IPS-20b (cell line): ENCODE data around the gene DMXL1.

Experiments
- H3K27ac ChIP-seq: one replicate; pipeline ENCODE4 v1.5.1; 2013; ENCODE audit warnings: low read length
- H3K27me3 ChIP-seq: 2 replicates; pipeline ENCODE4 v1.6.1; 2013; ENCODE audit warnings: mild to moderate bottlenecking, low read length, inconsistent platforms; ENCODE audit not compliant: insufficient read depth
- H3K36me3 ChIP-seq: 2 replicates; pipeline ENCODE4 v1.6.1; 2013; ENCODE audit warnings: low read depth, mild to moderate bottlenecking, inconsistent platforms, low read length, moderate library complexity; ENCODE audit not compliant: insufficient read depth
- H3K4me1 ChIP-seq: 2 replicates; pipeline ENCODE4 v1.6.1; 2013; ENCODE audit warnings: mild to moderate bottlenecking, control low read depth, inconsistent platforms, low read length, moderate library complexity; ENCODE audit not compliant: insufficient read depth
- H3K4me3 ChIP-seq: 2 replicates; pipeline ENCODE4 v1.5.1; 2013; ENCODE audit warnings: mild to moderate bottlenecking, low read length, inconsistent platforms
- H3K9ac ChIP-seq: 2 replicates; pipeline ENCODE4 v1.6.1; 2013; ENCODE audit warnings: low read depth, mild to moderate bottlenecking, inconsistent platforms, low read length, moderate library complexity
- H3K9me3 ChIP-seq: 2 replicates; pipeline ENCODE4 v1.6.1; 2013; ENCODE audit warnings: mild to moderate bottlenecking, low read depth, low read length, inconsistent platforms; ENCODE audit not compliant: insufficient read depth

The DMXL1 gene

GRCh38 chr5:119255571-119256356 is 184.9 kb downstream of the DMXL1 start:
- Histone ChIP-seq H3K9ac (no peak overlapping the region), H3K27me3 (no peaks in the 10 kb centered on the region), H3K27ac (no peak overlapping the region), H3K4me1 (no peaks in the 10 kb centered on the region), H3K9me3 (peaks cover 14% of the 10 kb centered on the region; the same call in 1 of the 2 replicates), H3K36me3 (no peaks in the 10 kb centered on the region), H3K4me3 (no peak overlapping the region)

GRCh38 chr5:119257613-119258012 is 186.7 kb downstream of the DMXL1 start:
- no peak overlapping the region for H3K9ac ChIP-seq
- H3K36me3 ChIP-seq = no peaks in the 10 kb centered on the region
- H3K4me3 ChIP-seq = no peak overlapping the region
- H3K4me1 ChIP-seq = no peaks in the 10 kb centered on the region
- no peaks in the 10 kb centered on the region for H3K27me3 ChIP-seq
- peaks cover 14% of the 10 kb centered on the region; the same call in 1 of the 2 replicates for H3K9me3 ChIP-seq
- no peak overlapping the region for H3K27ac ChIP-seq

- no peak overlapping the region for H3K4me3 ChIP-seq
- H3K9me3 ChIP-seq = no peaks in the 10 kb centered on the region; the same call in 1 of the 2 replicates
- H3K9ac ChIP-seq = no peak overlapping the region
- H3K4me1 ChIP-seq = no peaks in the 10 kb centered on the region
- H3K36me3 ChIP-seq = no peaks in the 10 kb centered on the region
- no peak overlapping the region for H3K27ac ChIP-seq
- peaks cover 11% of the 10 kb centered on the region for H3K27me3 ChIP-seq
Observed at GRCh38 chr5:119263639-119264038, 192.8 kb downstream of the DMXL1 start.

- no peak overlapping the region for H3K4me3 ChIP-seq
- no peaks in the 10 kb centered on the region for H3K36me3 ChIP-seq
- H3K27ac ChIP-seq = no peak overlapping the region
- no peaks in the 10 kb centered on the region for H3K4me1 ChIP-seq
- H3K9ac ChIP-seq = no peak overlapping the region
- H3K27me3 ChIP-seq = peaks cover 15% of the 10 kb centered on the region
- H3K9me3 ChIP-seq = no peaks in the 10 kb centered on the region
Observed at GRCh38 chr5:119264186-119264585, 193.3 kb downstream of the DMXL1 start.

GRCh38 chr5:119267958-119268386 is 197.1 kb downstream of the DMXL1 start:
- Histone ChIP-seq H3K9ac (peak overlapping the region; percentile 86; the same call in 1 of the 2 replicates), H3K9me3 (no peaks in the 10 kb centered on the region), H3K36me3 (no peaks in the 10 kb centered on the region), H3K27ac (no peak overlapping the region), H3K4me3 (peak overlapping the region; percentile 94), H3K27me3 (peaks cover 21% of the 10 kb centered on the region), H3K4me1 (peaks cover 3% of the 10 kb centered on the region; the same call in 1 of the 2 replicates)

GRCh38 chr5:119268387-119269060 is 197.6 kb downstream of the DMXL1 start:
- H3K27ac ChIP-seq = no peak overlapping the region

GRCh38 chr5:119269061-119269944 is 198.4 kb downstream of the DMXL1 start:
- Histone ChIP-seq H3K27ac (no peak overlapping the region), H3K4me3 (peak overlapping the region; percentile 94), H3K27me3 (peaks cover 21% of the 10 kb centered on the region; the same call in 1 of the 2 replicates), H3K9ac (peak overlapping the region; percentile 86), H3K36me3 (no peaks in the 10 kb centered on the region), H3K4me1 (peaks cover 9% of the 10 kb centered on the region; the same call in 1 of the 2 replicates), H3K9me3 (no peaks in the 10 kb centered on the region)

More at GRCh38 chr5:119268387-119269060, 197.6 kb downstream of the DMXL1 start:
- Histone ChIP-seq H3K27me3 (peaks cover 21% of the 10 kb centered on the region; the same call in 1 of the 2 replicates), H3K4me1 (peaks cover 7% of the 10 kb centered on the region; the same call in 1 of the 2 replicates), H3K4me3 (peak overlapping the region; percentile 94), H3K9ac (peak overlapping the region; percentile 86), H3K36me3 (no peaks in the 10 kb centered on the region), H3K9me3 (no peaks in the 10 kb centered on the region)

- Histone ChIP-seq H3K4me3 (peak overlapping the region; percentile 94; the same call in 1 of the 2 replicates), H3K9me3 (no peaks in the 10 kb centered on the region), H3K36me3 (no peaks in the 10 kb centered on the region), H3K27me3 (peaks cover 21% of the 10 kb centered on the region; the same call in 1 of the 2 replicates), H3K9ac (no peak overlapping the region), H3K4me1 (peaks cover 10% of the 10 kb centered on the region; the same call in 1 of the 2 replicates), H3K27ac (no peak overlapping the region)
Observed at GRCh38 chr5:119270121-119270565, 199.3 kb downstream of the DMXL1 start.

- Histone ChIP-seq H3K27ac (no peak overlapping the region), H3K27me3 (peaks cover 21% of the 10 kb centered on the region; the same call in 1 of the 2 replicates), H3K9me3 (no peaks in the 10 kb centered on the region), H3K36me3 (no peaks in the 10 kb centered on the region), H3K4me3 (no peak overlapping the region), H3K9ac (no peak overlapping the region), H3K4me1 (peaks cover 15% of the 10 kb centered on the region; the same call in 1 of the 2 replicates)
Observed at GRCh38 chr5:119270960-119271757, 200.3 kb downstream of the DMXL1 start.

GRCh38 chr5:119271758-119272730 is 201.2 kb downstream of the DMXL1 start:
- Histone ChIP-seq H3K36me3 (no peaks in the 10 kb centered on the region), H3K9me3 (no peaks in the 10 kb centered on the region), H3K27me3 (peaks cover 16% of the 10 kb centered on the region; the same call in 1 of the 2 replicates), H3K4me3 (no peak overlapping the region), H3K27ac (no peak overlapping the region), H3K4me1 (peaks cover 15% of the 10 kb centered on the region; the same call in 1 of the 2 replicates), H3K9ac (no peak overlapping the region)
